IMR-90 (cell line): ENCODE results near the gene BTBD9.

ENCODE experiments used
- CEBPB ChIP-seq: IDR thresholded peaks from 2 replicates; pipeline ENCODE4 v1.6.1; 2012; ENCODE audit warnings: low read depth, low read length, improper control_type of control experiment
- CHD1 ChIP-seq: IDR thresholded peaks from 2 replicates; pipeline ENCODE4 v1.6.1; 2012; ENCODE audit warnings: low read depth, low read length, improper control_type of control experiment
- FOS ChIP-seq: fragments of 150-350 bp; IDR thresholded peaks from 2 replicates; pipeline ENCODE4 v1.6.1; 2016; ENCODE audit warnings: low read depth, low read length
- MAFK ChIP-seq: IDR thresholded peaks from 2 replicates; pipeline ENCODE4 v1.6.1; 2012; ENCODE audit warnings: low read depth, low read length, improper control_type of control experiment
- MAZ ChIP-seq: IDR thresholded peaks from 2 replicates; pipeline ENCODE4 v1.6.1; 2012; ENCODE audit warnings: low read depth, mild to moderate bottlenecking, low read length, improper control_type of control experiment, moderate library complexity, borderline replicate concordance
- MXI1 ChIP-seq: IDR thresholded peaks from 2 replicates; pipeline ENCODE4 v1.6.1; 2012; ENCODE audit warnings: low read depth, mild to moderate bottlenecking, low read length, moderate library complexity, borderline replicate concordance
- POLR2A ChIP-seq: IDR thresholded peaks from 2 replicates; pipeline ENCODE4 v1.6.1; 2012; ENCODE audit warnings: mild to moderate bottlenecking, low read depth, low read length
- RAD21 ChIP-seq: IDR thresholded peaks from 2 replicates; pipeline ENCODE4 v1.6.1; 2012; ENCODE audit warnings: low read length, improper control_type of control experiment
- RCOR1 ChIP-seq: IDR thresholded peaks from 2 replicates; pipeline ENCODE4 v1.6.1; 2012; ENCODE audit warnings: mild to moderate bottlenecking, low read length, improper control_type of control experiment; ENCODE audit not compliant: insufficient replicate concordance
- RFX5 ChIP-seq: IDR thresholded peaks from 2 replicates; pipeline ENCODE4 v1.8.0; 2012; ENCODE audit warnings: low read depth, mild to moderate bottlenecking, low read length, moderate library complexity
- SMC3 ChIP-seq: fragments of 150-350 bp; IDR thresholded peaks from 2 replicates; pipeline ENCODE4 v1.6.1; 2016; ENCODE audit warnings: low read depth, mild to moderate bottlenecking, antibody characterized with exemption, low read length, moderate library complexity
- TF ChIP-seq, protein P1 (sequence below): conservative IDR thresholded peaks from 2 replicates; pipeline ENCODE4 v1.5.1; 2012; ENCODE audit warnings: mild to moderate bottlenecking, low read depth, low read length, improper control_type of control experiment
- TF ChIP-seq, protein P2 (sequence below): fragments of 150-350 bp; IDR thresholded peaks from 2 replicates; pipeline ENCODE4 v1.6.1; 2017; ENCODE audit warnings: mild to moderate bottlenecking, antibody characterized with exemption, low read length, low read depth
- TF ChIP-seq, protein P3 (sequence below): fragments of 150-350 bp; IDR thresholded peaks from 2 replicates; pipeline ENCODE4 v1.6.1; 2016; ENCODE audit warnings: low read depth, mild to moderate bottlenecking, low read length, moderate library complexity, borderline replicate concordance

DNA sequence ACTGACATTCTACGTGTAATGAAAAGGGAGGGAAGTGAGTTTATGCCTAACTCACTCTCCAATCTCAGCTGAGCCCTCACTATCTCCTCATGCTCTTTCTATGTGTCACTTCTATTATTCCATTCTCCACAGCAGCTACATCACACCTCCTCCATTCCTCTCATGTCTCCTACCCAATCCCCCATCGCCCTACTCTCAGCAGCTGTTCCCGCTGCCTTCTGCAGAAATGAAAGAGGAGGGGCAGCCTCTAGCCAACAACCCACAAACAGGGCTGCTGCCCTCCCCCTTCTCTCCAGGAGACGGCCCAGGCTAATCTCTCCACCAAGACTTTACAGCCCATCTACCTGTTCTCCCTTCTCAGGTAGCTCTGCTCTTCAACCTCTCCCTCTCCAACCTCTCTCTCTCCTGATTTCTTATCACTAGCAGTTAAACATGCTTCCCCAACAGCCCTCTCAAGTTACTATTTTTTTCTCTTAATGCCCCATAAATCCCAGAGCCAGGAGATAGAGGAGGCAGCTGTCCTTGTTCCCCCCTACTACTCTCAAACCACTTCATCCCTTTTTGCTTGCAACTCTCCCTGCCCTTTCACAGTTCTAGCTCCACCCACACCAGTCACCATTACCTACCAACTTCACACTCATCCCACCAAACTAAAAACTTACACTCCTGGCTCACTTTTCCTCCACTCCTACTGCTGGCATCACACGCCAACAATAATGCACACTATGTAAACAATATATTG is 136.5 kb downstream of the BTBD9 start:
- TF ChIP-seq, protein P1, sequence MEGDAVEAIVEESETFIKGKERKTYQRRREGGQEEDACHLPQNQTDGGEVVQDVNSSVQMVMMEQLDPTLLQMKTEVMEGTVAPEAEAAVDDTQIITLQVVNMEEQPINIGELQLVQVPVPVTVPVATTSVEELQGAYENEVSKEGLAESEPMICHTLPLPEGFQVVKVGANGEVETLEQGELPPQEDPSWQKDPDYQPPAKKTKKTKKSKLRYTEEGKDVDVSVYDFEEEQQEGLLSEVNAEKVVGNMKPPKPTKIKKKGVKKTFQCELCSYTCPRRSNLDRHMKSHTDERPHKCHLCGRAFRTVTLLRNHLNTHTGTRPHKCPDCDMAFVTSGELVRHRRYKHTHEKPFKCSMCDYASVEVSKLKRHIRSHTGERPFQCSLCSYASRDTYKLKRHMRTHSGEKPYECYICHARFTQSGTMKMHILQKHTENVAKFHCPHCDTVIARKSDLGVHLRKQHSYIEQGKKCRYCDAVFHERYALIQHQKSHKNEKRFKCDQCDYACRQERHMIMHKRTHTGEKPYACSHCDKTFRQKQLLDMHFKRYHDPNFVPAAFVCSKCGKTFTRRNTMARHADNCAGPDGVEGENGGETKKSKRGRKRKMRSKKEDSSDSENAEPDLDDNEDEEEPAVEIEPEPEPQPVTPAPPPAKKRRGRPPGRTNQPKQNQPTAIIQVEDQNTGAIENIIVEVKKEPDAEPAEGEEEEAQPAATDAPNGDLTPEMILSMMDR: no peak
- no peak for TF ChIP-seq POLR2A
- TF ChIP-seq CHD1: no peak
- no peak for TF ChIP-seq MXI1
- TF ChIP-seq CEBPB: no peak
- TF ChIP-seq, protein P2, sequence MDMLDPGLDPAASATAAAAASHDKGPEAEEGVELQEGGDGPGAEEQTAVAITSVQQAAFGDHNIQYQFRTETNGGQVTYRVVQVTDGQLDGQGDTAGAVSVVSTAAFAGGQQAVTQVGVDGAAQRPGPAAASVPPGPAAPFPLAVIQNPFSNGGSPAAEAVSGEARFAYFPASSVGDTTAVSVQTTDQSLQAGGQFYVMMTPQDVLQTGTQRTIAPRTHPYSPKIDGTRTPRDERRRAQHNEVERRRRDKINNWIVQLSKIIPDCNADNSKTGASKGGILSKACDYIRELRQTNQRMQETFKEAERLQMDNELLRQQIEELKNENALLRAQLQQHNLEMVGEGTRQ: no peak
- no peak for TF ChIP-seq SMC3
- TF ChIP-seq RCOR1: no peak
- no peak for TF ChIP-seq RAD21
- TF ChIP-seq, protein P3, sequence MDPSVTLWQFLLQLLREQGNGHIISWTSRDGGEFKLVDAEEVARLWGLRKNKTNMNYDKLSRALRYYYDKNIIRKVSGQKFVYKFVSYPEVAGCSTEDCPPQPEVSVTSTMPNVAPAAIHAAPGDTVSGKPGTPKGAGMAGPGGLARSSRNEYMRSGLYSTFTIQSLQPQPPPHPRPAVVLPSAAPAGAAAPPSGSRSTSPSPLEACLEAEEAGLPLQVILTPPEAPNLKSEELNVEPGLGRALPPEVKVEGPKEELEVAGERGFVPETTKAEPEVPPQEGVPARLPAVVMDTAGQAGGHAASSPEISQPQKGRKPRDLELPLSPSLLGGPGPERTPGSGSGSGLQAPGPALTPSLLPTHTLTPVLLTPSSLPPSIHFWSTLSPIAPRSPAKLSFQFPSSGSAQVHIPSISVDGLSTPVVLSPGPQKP: no peak
- no peak for TF ChIP-seq MAZ
- no peak for TF ChIP-seq MAFK
- TF ChIP-seq RFX5: no peak
- TF ChIP-seq FOS: no peak
